ENCODE results near the gene ETFB.

ETFB gene

DNA sequence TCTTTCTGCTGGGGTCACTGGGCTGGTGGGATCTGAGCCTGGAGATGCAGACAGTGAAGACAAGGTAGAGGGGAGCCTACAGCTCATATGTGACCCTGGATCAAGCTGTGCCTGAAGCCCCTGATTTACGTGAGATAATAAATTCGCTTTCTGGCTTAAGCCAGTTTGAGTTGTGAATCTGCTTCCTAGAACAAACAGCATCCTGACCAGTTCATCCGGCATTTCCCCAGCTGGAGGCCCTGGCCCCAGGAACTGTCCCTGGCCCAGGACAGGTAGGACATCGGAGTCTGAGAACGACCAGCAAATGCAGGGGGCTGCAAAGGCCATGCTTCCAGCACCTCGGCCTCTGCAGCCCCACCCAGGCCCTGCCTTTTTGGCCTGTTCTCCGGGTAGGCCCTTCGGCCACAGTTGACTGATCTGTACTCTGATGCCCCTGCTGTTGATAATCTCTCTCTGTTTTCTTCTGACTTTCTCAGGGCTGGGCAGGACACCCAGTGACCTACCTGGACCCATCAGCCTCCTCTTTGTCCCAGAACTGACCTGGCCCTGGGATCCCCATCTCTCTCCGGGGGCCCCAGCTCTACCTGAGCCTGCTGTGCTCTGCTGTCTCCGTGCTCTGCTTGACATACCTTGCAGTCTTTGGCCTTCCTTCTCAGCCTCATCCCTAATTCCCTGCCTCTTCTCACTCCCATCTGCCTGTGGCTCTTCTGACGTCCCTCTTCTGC, 14.8 kb downstream of the ETFB start:
- no peak for DNase-seq

DNA sequence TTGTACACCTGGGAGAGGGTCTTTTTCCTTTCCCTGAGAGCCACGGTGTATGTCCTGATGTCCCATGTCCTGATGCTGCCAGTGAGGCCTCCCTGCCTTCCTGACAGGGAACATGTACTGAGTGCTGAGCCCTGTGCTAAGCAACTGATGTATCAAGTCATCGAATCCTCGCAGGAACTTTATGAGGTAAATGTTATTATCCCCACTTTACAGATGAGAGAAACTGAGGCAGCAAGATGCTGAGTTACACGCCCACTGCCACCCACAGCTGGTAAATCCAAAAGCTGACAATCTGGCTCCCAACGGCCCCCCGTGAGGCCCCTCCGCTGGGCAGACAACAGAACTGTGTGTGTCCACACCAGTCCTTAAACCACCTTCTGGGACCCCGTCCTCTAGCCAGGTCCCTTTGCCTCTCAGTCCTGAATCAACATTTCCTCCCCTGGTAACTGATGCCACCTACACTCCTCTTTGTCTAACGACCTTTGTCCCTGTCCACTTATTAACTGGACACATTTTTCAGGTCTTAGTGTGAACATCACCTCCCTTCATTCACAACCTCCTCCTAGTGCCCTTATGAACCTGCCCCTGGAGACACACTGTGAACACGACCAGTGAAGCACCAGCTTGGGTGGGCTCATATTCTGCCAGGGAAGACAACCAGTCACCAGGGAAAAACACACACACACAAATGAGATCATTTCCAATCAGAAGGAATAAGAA, 18.8 kb downstream of the ETFB start:
- no peak for DNase-seq

DNA sequence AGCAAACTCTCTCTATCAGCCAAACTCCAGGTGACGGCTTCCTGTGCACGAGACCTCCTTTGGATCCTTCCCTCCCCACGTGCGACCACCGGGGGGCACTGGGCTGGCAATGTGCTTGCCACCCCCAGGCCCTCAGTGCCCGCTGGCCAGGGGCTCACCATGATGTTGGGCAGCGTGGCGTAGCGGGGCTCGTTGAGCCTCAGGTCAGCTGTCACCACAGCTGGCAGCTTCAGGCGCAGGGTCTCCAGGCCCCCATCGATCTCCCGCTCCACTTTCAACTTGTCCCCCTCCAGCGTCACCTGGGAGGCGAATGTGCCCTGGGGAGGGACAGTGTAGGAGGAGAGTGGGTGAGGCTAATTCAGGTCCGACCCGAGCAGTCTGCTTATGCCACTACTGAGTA, 19.4 kb downstream of the ETFB start:
- DNase-seq: no peak

DNA sequence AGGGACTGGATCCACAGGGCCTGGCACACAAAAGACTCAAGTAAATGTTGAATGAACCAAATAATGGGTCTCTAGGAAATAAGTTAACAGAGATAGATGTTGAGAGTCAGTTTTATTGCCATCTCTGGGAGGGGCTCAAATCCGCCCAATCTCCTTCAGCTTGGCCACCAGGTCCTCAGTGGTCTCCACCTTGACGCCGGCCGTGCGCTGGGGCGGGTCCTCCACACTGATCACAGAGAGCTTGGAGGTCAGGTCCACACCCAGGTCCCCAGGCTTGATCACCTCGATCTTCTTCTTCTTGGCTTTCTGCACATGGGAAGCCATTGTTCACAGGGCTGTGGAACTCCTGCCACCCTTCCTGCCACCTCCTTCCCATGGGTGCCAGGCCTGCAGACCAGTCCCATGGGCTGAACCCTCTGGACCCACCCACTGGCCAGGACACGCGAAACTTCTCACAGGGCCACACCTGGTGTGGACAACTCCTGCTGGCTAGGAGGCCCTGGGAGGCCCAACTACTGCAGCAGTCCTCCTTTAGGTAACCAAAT, 21.0 kb downstream of the ETFB start:
- DNase-seq: no peak

DNA sequence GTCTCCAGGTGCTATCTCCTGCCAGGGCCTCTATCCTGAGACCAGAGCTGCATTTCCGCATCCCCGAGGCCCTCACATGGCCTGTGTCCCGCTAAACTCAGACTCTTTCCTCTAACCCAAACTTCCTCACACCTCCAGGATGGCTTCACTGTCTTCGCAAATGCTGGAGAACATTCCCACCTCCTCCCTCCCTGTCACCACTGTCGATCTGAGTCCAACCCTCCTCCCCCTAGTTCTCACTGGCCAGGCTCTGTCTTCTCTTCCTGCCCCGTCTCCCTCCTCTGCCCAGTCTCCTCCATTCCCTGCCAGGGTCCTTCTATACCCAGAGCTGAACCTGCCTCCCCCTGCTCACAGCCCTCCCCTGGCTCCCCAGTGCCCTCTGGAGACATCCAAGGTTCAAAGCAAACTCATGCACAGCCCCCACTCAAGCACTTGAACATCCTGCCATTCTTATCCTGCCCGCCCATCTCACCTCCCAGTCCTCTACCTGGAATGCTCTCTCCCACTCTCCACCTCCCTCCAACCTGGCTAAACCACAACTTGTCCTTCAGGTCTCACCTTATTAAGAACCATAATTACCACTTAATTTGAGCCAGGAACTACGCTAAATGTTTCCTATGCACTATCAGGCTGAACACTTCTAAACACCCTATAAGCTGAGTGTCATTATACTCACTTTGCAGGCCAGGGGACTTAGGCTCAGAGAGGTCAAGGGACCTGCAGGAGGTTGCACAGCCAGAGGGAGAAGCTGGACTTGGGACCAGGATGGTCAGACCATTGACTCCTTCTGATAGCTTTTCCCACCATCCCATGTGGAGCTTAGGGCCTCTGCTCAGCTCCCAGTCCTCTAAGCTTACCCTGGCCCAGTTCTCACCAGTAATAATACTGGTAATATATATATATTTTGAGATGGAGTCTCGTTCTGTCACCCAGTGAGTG, 23.3 kb downstream of the ETFB start:
- DNase-seq: no peak

DNA sequence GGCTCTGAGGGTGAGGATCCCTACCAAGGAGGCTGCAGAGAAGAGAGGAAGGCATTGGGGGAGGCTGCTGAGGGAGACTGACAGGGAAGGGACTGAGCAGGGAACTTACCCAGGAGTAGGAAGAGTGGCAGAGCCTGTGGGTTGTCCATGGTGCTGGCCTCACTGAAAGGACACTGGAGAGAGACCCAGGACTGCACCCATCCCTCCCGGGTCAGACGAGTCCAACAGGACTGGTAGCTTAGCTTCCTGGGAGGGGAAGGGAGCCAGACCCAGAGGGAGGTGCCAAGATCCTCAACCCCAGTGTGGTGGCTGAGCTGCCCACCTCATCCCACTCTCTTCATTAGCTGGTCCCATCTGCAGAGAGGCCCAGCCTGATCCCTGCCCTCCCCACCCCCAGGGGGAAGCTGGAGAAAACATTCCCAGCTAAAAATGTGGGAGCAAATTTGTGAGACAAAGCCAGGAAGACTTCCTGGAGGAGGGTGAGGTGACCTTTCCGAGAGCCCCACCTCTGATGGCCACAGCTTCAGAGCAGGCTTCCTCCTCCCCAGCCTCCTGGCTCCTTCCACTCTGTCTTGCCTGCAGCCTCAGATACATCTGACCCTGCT, 24.1 kb downstream of the ETFB start, which contains the start of gene VSIG10L:
VSIG10L (minus strand) TSS at position 164 of the 605 bp plus-strand sequence; CDS start at position 149, 15 bp downstream.
- DNase-seq: no peak

DNA sequence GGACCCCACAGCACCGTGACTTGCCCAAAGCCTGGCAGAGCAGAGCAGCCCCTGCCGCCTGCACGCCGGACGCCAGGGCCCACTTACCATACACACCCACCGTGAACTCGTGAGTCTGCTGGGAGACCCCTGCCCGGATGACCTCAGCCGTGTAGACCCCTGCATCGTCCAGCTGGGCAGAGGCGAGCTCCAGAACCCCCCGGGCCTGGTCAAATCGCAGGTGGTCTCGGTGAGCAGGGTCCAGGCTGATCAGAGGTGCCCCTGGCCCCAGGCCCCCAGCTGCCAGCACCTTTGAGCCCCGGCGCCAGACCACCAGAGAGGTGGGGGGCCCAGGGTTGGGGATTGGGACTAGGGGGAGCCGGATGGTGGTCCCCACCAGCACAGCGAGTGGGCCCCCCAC, 25.1 kb downstream of the ETFB start:
- no peak for DNase-seq

DNA sequence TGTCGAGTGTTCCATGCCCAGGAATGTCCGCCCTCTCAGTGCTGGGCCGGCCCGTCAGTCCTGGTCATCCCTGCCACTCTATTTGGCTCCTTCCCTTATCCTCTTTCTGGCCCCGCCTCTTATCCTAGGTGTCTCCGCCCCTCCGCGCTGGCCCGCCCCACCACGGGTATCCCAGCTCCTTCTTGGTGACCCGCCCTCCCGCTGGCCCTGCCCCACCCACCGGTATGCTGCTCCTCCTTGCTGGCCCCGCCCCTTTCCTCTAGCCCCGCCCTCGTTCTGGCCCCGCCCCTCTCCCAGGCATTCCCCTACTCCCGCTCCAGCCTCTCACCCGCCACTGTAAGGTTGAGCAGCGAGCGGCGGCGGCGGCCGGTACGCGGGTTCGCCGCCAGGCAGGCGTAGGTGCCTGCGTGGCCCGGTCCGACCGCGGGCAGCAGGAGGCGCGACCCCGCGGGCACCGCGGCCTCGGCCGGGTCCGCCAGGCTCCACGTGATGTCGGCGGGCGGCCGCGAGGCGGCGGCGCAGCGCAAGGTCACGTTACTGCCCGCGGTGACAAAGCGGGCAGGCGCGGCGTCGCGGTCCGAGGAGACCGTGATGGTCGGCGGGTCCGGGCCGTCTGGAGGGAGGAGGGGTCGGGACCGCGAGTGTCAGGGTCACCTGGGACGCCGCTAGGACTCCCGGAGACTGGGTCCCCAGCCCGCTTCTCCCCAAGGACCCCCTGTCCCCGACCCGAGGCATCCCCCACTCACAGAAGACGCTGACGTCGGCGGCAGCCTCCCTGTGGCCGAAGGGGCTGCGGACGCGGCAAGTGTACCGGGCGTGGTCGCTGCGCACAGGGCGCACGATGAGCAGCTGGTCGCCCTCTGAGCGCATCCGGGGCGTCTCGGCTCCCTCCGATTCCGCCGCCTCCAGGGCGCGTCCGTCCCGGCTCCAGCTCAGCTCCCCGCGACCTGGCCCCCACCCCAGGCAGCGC, 26.2 kb downstream of the ETFB start:
- peak; percentile 72 to 96 (median 86) for DNase-seq

DNA sequence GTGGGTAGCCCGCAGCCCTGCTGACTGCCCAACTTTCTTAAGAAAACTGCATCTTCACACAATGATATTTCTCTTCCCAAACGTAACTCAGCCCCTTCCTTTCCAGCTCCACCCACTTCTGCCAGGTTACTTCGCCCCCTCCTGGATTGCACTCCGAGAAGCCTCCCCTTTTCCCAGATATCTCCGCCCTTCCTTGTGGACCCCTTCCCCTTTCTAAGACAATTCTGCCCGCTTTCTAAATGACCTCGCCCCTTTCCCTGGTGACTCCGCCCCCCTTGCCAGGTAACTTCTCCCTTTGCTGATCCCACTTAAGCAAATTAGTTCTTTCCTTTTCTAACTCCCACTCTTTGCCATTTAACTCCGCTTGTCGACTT, 26.9 kb downstream of the ETFB start:
- DNase-seq: no peak

DNA sequence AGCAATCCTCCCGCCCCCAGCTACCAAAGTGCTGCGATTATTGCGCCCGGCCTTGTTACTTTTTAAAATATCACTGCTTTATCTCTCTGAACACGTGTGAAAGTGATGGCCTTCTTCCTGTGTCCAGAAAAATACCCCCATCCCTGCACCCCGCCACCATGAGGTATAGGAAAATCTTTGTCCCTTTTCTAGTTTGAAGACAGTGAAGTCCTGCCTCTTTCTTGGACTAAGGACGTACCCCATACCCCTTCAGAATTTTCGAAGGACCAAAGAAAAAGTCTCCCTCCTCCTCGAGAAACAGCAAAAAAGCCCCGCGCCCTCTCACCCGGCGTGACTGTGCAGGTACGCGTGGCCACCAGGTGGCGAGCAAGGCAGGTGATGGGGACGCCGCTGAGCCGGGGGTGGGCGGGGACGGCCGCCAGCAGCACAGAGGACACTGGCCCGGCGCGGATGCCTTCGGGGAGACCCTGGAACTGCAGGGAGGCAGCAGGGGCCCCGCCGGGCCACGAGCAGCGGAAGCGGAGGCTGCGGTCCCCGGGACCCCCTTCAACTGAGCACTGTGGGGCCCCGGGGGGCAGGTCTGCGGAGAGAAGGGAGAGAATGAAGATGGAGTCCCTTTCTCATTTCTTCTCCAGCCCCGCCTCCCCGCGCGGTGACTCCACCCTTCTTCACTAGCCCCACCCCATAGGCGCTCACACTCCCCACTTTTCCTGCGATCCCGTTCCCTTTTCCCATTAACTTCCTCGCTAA, 27.4 kb downstream of the ETFB start:
- DNase-seq: peak; percentile 69 to 91 (median 79)

DNA sequence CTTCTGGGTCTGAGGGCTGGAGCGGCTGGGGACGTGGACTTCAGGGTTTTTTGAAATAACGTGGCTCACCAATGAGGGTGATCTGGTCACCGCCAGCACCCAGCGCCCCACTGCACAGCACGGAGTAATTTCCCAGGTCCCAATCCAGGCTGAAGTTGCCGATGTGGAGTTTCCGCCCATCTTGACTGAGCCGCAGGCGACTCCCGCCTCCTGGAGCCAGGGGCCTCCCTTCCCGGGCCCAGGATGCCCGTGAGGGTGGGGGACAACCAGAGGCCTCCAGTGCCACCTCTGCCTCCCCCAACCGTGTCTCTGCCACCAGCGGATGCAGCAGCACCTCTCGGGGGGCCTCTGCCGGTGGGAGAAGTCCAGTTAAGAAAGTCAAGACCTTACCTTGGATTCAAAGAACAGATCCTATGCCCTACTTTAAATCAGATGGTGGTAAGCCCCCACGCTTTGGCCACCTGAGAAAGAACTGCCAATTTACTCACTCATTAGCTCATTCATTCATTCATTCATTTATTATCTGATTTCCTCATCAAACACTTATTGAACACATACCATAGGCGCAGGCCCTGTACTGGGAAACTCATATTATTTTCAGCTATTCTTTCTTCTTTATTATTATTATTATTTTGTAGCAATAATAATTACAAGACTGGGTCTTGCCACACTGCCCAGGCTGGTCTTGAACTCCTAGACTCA, 28.2 kb downstream of the ETFB start:
- no peak for DNase-seq

DNA sequence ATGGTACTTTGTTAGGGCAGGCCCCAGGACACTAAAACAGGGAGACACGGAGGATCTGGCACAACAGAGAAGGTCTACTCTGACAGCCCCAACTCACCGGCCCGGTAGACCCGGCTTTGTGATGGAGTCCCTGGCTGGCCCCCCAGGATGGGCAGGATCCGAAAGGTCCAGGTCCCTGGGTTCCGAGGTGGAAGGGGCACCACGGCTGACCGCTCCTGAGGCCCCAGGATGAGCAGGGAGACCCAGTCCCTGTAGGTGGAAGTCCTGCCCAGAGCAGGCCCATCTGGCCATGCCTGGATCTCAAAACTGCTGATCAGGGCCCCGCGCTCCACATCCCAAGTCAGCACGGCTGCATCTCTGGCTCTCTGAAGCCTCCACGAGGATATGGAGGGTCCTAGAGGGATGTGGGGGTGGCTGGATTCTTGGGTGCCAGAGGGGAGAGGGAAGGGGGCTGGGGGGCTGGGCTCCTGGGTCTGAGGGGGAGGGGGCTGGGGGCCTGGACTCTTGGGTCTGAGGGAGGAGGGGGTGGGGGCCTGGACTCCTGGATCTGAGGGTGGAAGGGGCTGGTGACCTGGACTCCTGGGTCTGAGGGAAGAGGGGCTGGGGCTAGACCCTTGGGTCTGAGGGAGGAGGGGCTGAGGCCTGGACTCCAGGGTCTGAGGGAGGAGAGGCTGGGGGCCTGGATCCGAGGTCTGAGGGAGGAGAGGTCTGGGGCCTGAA, 28.9 kb downstream of the ETFB start:
- DNase-seq: no peak

DNA sequence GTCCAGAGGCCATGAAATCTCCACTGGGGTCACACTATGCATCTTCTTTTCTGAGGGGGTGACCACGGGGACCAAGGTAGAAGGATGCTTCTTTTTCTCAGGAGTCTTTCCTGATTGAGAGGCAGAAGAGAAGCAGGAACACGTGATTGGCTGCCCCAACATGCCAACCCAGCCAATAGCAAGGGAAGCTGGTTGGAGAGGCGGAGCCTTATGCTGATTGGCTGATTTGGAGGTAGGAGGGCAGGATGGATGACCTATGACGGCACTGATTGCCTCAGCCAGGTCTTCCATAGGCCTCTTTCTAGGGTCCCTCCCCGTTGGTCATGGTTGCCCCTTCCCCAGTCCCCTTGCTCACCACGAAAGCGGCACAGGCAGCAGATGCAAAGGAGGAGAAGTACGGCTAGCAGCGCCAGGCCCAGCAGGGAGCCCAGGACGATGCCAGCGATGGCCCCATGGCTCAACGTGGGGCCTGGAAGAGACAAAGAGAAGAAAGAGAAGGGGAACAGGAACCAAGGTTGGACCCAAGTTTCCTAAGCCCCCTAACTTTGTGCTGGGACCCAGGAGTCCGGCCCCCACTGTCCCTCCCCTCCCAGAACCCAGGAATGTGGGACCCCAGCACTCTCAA, 32.2 kb downstream of the ETFB start:
- DNase-seq: no peak

DNA sequence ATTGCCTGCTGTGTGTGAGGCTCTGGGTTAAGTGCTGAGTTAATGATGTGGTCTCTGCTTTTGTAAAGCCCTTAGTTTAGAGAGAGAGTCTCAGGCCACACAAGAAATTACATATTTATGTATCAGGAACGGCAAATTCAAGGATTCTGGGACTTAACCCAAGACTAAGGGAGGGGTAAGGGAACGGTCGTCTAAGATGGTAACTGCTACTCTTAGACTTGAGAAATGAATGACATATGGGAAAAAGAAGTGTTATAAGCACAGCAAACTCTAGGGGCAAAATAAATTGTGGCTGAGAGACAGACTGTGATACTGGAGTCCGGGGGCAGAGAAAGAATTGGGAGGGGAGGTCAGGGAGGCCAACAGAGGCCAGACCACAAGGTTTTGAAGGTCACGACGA, 34.5 kb downstream of the ETFB start:
- no peak for DNase-seq

DNA sequence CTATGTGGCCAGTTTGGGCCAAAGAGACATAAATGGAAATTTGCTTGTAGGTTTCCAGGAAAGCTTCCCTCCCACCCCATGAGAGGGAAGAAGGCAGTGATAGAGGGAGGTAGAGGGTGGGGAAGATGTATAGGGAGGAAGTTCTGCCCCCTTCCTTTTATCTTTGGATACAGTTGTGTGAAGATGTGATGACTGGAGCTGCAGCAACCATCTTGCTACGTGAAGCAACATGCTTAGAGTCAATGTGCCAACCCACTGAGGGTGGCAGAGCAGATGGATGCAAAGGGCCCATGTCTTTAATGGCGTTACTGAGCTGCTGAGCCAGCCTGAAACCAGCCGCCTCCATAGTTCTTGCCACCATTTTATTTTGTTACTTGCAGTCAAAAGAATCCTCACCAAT, 35.0 kb downstream of the ETFB start:
- no peak for DNase-seq

DNA sequence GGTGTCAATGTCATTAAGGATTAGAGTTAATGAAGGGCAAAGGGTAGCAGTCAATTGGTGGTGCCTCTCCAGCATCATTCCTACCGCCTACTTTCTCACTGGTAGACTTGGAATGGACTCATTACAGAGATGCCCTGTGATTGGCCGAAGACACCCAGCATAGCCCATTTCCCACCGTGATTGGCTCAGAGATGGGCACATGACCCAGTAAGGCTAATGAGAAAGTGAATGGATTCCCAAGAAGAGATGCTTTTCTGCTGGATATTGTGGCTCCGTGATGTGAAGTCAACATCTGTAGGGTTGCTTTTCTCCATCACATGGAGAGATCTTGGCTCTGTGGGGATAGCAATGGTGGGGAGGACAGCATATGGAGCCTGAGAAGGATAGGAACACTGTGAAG, 35.8 kb downstream of the ETFB start:
- DNase-seq: no peak

DNA sequence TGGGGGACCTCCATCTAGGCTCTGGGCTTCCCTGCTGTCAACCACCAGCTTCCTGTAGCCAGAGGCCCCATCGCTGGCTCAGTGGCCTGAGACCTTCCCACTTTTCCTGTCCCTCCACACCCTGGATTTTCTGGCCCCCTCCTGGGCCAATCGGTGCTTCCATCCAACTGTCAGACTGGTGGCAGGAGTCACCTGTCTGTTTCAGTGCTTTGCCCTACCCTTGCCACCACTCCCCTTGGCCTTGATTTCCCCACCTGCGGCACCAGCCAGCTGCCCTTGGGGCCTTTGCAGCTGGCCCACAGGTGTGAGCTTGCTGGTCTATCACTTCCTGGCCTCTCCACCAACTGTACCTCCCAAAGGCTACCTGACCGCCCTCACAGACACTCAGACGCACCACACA, 36.8 kb downstream of the ETFB start:
- DNase-seq: no peak

Data from T-helper 2 cell (primary cell).